Memory B cell (primary cell): ENCODE results near the gene SLC6A16.
A peak's percentile ranks its signal among the peaks of the same experiment; 100 is the strongest.

ENCODE experiments used
- ATAC-seq: fragments of 150-1000 bp; cut with Tn5 transposase; 2 replicates; pipeline ENCODE4 v1.10.0; 2021; ENCODE audit warnings: low read depth, mild to moderate bottlenecking, moderate library complexity
- DNase-seq, 2 donors: peaks; one replicate each; pipeline ENCODE4 v3.0.0; 2022; ENCODE audit warnings: low spot score in 2 of 2
- H3K27ac Mint-ChIP-seq: one replicate; pipeline ENCODE4 v1.8.0; 2022; ENCODE audit warnings: mild to moderate bottlenecking, moderate library complexity, mixed read lengths
- H3K27me3 Mint-ChIP-seq: one replicate; pipeline ENCODE4 v1.8.0; 2022; ENCODE audit warnings: mixed read lengths
- H3K36me3 Mint-ChIP-seq: one replicate; pipeline ENCODE4 v1.8.0; 2022; ENCODE audit warnings: mild to moderate bottlenecking, mixed read lengths
- H3K4me1 Mint-ChIP-seq: one replicate; pipeline ENCODE4 v1.8.0; 2022; ENCODE audit warnings: mixed read lengths
- H3K4me3 Mint-ChIP-seq: one replicate; pipeline ENCODE4 v1.8.0; 2022; ENCODE audit warnings: mild to moderate bottlenecking, moderate library complexity, mixed read lengths
- H3K9me3 Mint-ChIP-seq: one replicate; pipeline ENCODE4 v1.8.0; 2022; ENCODE audit warnings: mixed read lengths

The SLC6A16 gene

GRCh38 chr19:49356382-49356781 lies 31.4 kb upstream of the SLC6A16 start:
- H3K27ac Mint-ChIP-seq = peak overlapping the region; percentile 70
- peaks cover 4% of the 10 kb centered on the region for H3K36me3 Mint-ChIP-seq
- H3K4me3 Mint-ChIP-seq = peak overlapping the region; percentile 82
- H3K4me1 Mint-ChIP-seq = peaks cover 57% of the 10 kb centered on the region
- no peak for ATAC-seq
- peaks cover 2% of the 10 kb centered on the region for H3K27me3 Mint-ChIP-seq
- H3K9me3 Mint-ChIP-seq = no peaks in the 10 kb centered on the region
- DNase-seq = no peak

GRCh38 chr19:49355909-49356353 lies 30.9 kb upstream of the SLC6A16 start:
- no peak for DNase-seq
- Mint-ChIP-seq H3K4me1 (peaks cover 57% of the 10 kb centered on the region), H3K4me3 (peak overlapping the region; percentile 82), H3K27ac (peak overlapping the region; percentile 70), H3K9me3 (no peaks in the 10 kb centered on the region), H3K27me3 (peaks cover 2% of the 10 kb centered on the region), H3K36me3 (peaks cover 7% of the 10 kb centered on the region)
- ATAC-seq = no peak

GRCh38 chr19:49349567-49349966 lies 24.6 kb upstream of the SLC6A16 start:
- ATAC-seq (no peak), DNase-seq (no peak)
- H3K36me3 Mint-ChIP-seq = peaks cover 13% of the 10 kb centered on the region
- no peak overlapping the region for H3K27ac Mint-ChIP-seq
- peaks cover 35% of the 10 kb centered on the region for H3K4me1 Mint-ChIP-seq
- no peaks in the 10 kb centered on the region for H3K27me3 Mint-ChIP-seq
- no peaks in the 10 kb centered on the region for H3K9me3 Mint-ChIP-seq
- H3K4me3 Mint-ChIP-seq = no peak overlapping the region

GRCh38 chr19:49348305-49349189 lies 23.6 kb upstream of the SLC6A16 start:
- peak; percentile 84 for ATAC-seq
- H3K36me3 Mint-ChIP-seq = peaks cover 14% of the 10 kb centered on the region
- no peaks in the 10 kb centered on the region for H3K9me3 Mint-ChIP-seq
- no peak for DNase-seq
- no peaks in the 10 kb centered on the region for H3K27me3 Mint-ChIP-seq
- H3K4me3 Mint-ChIP-seq = peak overlapping the region; percentile 43
- H3K27ac Mint-ChIP-seq = peak overlapping the region; percentile 14
- H3K4me1 Mint-ChIP-seq = peaks cover 30% of the 10 kb centered on the region

- DNase-seq (no peak), ATAC-seq (peak; percentile 78)
- H3K36me3 Mint-ChIP-seq = peaks cover 13% of the 10 kb centered on the region
- H3K9me3 Mint-ChIP-seq = no peaks in the 10 kb centered on the region
- H3K27ac Mint-ChIP-seq = peak overlapping the region; percentile 14
- no peak overlapping the region for H3K4me3 Mint-ChIP-seq
- peaks cover 28% of the 10 kb centered on the region for H3K4me1 Mint-ChIP-seq
- no peaks in the 10 kb centered on the region for H3K27me3 Mint-ChIP-seq
These were observed 22.8 kb upstream of the SLC6A16 start for GRCh38 chr19:49347835-49348234.

GRCh38 chr19:49347191-49347590 lies 22.2 kb upstream of the SLC6A16 start:
- Mint-ChIP-seq H3K27me3 (no peaks in the 10 kb centered on the region), H3K27ac (no peak overlapping the region), H3K4me3 (no peak overlapping the region), H3K9me3 (no peaks in the 10 kb centered on the region), H3K4me1 (peaks cover 33% of the 10 kb centered on the region), H3K36me3 (peaks cover 16% of the 10 kb centered on the region)
- ATAC-seq (no peak), DNase-seq (no peak)

- H3K27ac Mint-ChIP-seq = peak overlapping the region; percentile 69
- H3K36me3 Mint-ChIP-seq = peaks cover 21% of the 10 kb centered on the region
- no peak for DNase-seq
- ATAC-seq = no peak
- H3K9me3 Mint-ChIP-seq = peaks cover 1% of the 10 kb centered on the region
- H3K4me1 Mint-ChIP-seq = peaks cover 50% of the 10 kb centered on the region
- H3K4me3 Mint-ChIP-seq = no peak overlapping the region
- H3K27me3 Mint-ChIP-seq = no peaks in the 10 kb centered on the region
These were observed 19.8 kb upstream of the SLC6A16 start for GRCh38 chr19:49344505-49345423.

- Mint-ChIP-seq H3K4me3 (peak overlapping the region; percentile 4), H3K36me3 (peaks cover 34% of the 10 kb centered on the region), H3K27me3 (no peaks in the 10 kb centered on the region), H3K27ac (peak overlapping the region; percentile 39), H3K4me1 (peaks cover 56% of the 10 kb centered on the region), H3K9me3 (peaks cover 5% of the 10 kb centered on the region)
- ATAC-seq (no peak), DNase-seq (no peak)
These were observed 18.1 kb upstream of the SLC6A16 start for GRCh38 chr19:49343123-49343522.

GRCh38 chr19:49342291-49342721 lies 17.3 kb upstream of the SLC6A16 start:
- H3K27me3 Mint-ChIP-seq = no peaks in the 10 kb centered on the region
- peaks cover 40% of the 10 kb centered on the region for H3K36me3 Mint-ChIP-seq

GRCh38 chr19:49340865-49341718 lies 16.1 kb upstream of the SLC6A16 start:
- Mint-ChIP-seq H3K27ac (peak overlapping the region; percentile 91), H3K9me3 (peaks cover 5% of the 10 kb centered on the region), H3K36me3 (peaks cover 48% of the 10 kb centered on the region), H3K4me3 (peak overlapping the region; percentile 25), H3K4me1 (peaks cover 61% of the 10 kb centered on the region), H3K27me3 (no peaks in the 10 kb centered on the region)
- DNase-seq (peak in 1 of 2 donors; percentile 36), ATAC-seq (no peak)

More at GRCh38 chr19:49342291-49342721, 17.3 kb upstream of the SLC6A16 start:
- Mint-ChIP-seq H3K9me3 (peaks cover 5% of the 10 kb centered on the region), H3K27ac (peak overlapping the region; percentile 39), H3K4me1 (peaks cover 56% of the 10 kb centered on the region), H3K4me3 (no peak overlapping the region)
- DNase-seq (no peak), ATAC-seq (no peak)

- Mint-ChIP-seq H3K36me3 (peaks cover 54% of the 10 kb centered on the region), H3K9me3 (peaks cover 5% of the 10 kb centered on the region), H3K4me3 (peak overlapping the region; percentile 85), H3K27me3 (no peaks in the 10 kb centered on the region), H3K27ac (peak overlapping the region; percentile 91), H3K4me1 (peaks cover 61% of the 10 kb centered on the region)
- DNase-seq (peak; percentile 84 to 96), ATAC-seq (peak; percentile 78)
These were observed 15.3 kb upstream of the SLC6A16 start for GRCh38 chr19:49340069-49340864.

GRCh38 chr19:49339301-49340068 lies 14.5 kb upstream of the SLC6A16 start:
- H3K4me3 Mint-ChIP-seq = peak overlapping the region; percentile 96
- H3K27ac Mint-ChIP-seq = peak overlapping the region; percentile 98
- H3K4me1 Mint-ChIP-seq = peaks cover 56% of the 10 kb centered on the region
- no peaks in the 10 kb centered on the region for H3K27me3 Mint-ChIP-seq
- peaks cover 47% of the 10 kb centered on the region for H3K36me3 Mint-ChIP-seq
- ATAC-seq (peak; percentile 7), DNase-seq (peak in 1 of 2 donors; percentile 45)
- peaks cover 5% of the 10 kb centered on the region for H3K9me3 Mint-ChIP-seq
